Stimulated activated CD4-positive, alpha-beta T cell treated with anti-CD3 and anti-CD28 coated beads, Interleukin-15, amount 100 ng/mL, for 24 hours (primary cell): ENCODE measurements around the gene RPTOR.
"Not testable (repeated sequence)": the region's sequence is repeated elsewhere in the genome, so short reads cannot be mapped to it uniquely, and the experiment has no call there.

Source experiments
- DNase-seq: peaks from one replicate; pipeline ENCODE4 v3.0.0-alpha.2; 2020

The RPTOR gene

GRCh38 chr17:80621335-80621996, 76.8 kb downstream of the RPTOR start:
- DNase-seq, result no peak

- DNase-seq, result no peak
Observed at GRCh38 chr17:80621997-80622357, 77.3 kb downstream of the RPTOR start.

GRCh38 chr17:80624864-80625263, 80.2 kb downstream of the RPTOR start:
- DNase-seq, result no peak

- DNase-seq, result no peak
Observed at GRCh38 chr17:80625627-80626026, 81.0 kb downstream of the RPTOR start.

- not testable (repeated sequence) for DNase-seq
Observed at GRCh38 chr17:80628881-80629280, 84.2 kb downstream of the RPTOR start.

GRCh38 chr17:80629298-80630028, 84.8 kb downstream of the RPTOR start:
- DNase-seq, result no peak

- no peak for DNase-seq
Observed at GRCh38 chr17:80630560-80631120, 86.0 kb downstream of the RPTOR start.

DNA sequence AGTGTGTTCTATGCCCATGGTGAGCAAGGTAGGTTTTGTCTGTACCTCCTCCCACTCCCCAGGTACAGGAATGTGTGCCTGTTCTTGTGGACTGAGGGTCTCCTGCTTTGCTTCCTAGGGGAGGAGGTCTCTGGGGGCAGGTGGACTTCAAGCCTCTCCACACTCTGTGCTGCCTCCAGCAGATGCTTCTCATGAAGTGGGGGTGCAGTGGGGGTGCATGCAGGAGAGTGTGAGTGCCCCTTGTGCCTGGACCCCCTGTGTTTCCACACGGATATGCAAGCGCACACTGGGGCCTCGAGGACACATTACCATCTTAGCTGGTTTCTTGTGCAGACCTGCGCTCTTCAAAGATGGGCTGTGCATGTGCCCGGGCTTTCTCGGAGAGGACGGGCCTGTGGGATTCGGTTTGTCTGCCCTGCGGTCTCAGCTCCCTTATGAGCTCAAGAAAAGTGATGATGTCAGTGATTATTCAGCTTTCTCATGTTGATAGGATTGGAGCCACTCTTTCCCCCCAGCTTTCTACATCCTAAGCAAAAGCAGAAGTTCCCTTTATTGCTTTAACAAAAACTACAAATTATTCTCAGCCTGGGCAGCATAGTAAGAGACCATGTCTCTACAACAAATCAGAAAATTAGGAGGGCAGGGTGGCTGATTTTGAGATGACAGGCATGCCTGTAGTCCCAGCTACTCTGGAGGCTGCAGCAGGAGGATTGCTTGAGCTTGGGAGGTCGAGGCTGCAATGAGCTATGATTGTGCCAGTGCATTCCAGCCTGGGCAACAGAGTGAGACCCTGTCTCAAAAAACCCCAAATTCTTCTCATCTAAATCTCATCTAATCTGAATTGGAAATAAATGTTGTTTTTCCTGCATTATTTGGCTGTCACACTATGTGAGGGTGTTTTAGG, 86.8 kb downstream of the RPTOR start:
- DNase-seq, result no peak

- DNase-seq, result no peak
Observed at GRCh38 chr17:80632046-80632581, 87.5 kb downstream of the RPTOR start.

- DNase-seq, result no peak
Observed at GRCh38 chr17:80633207-80633606, 88.6 kb downstream of the RPTOR start.

DNA sequence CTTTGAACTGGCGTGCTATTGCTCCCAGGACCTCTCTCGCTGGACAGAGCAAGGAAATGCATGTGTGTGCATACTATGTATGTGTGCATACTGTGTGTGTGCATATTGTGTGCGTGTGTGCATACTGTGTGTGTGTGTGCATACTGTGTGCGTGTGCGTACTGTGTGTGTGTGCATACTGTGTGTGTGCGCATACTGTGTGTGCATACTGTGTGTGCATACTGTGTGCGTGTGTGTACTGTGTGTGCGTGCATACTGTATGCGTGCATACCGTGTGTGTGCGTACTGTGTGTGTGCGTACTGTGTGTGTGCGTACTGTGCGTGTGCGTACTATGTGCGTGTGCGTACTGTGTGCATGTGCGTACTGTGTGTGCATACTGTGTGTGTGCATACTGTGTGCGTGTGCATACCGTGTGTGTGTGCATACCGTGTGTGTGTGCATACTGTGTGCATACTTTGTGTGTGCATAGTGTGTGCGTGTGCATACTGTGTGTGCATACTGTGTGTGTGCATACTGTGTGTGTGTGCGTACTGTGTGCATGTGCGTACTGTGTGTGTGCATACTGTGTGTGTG, 89.4 kb downstream of the RPTOR start:
- no peak for DNase-seq

DNA sequence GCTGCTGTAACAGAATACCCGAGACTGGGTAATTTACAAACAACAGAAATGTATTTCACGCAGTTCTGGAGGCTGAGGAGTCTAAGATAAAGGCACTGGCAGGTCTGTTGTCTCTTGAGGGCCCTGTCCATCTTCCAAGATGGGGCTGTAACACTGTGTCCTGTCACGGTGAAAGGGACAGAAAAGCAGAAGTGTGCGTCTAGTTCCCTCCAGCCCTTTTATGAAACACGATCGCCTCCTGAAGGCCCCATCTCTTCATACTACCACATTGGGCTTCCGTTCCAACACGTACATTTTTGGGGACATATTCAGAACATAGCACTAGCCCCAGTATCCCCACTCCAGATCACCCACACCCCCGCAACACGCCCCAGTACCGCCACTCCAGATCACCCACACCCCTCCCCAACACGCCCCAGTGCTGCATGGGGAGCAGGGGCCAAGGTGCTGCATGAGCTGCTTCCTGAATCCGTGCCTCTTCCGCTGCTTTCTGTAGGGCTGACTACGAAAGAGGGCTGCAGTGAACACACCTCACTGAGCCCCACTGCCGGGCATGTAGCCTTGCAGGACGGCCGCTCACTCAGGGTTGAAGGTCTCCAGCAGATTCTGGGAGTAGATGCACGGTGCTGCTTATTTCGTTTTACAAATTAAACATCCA, 91.9 kb downstream of the RPTOR start:
- DNase-seq, result no peak

DNA sequence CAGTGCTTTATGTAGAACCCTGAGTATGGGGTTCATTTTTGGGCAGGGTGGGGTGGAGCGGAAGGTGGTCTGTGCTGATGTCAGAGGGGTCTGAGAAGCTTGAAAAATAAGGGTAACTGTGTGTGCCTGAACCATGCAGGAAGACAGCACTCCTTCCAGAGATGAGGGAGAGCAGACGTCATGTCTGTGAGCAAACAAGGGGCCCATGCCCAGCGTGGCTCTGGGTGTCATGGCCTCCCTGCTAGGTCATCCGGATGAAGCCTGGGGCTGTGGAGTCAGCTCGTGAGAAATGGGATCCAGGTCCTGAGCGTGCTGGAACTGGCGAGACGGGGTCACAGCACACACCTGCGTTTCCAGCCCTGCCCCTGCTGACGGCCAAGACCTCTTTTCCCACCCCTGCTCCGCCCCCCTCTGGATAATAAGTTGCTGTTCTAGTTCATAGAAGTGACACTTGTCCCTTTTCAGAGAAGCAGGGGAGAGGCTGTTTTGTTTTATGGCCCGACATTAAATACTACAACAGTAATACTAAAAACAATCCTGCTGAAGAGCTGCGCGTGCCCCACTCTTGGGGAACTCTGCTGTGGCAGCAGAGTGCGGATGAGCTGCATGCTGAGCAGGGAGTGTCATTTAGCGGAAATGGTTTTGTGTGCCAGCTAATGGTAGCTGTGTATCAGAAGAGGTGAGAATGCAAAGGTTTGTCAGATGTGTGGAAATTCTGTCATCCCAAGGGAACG, 92.6 kb downstream of the RPTOR start:
- no peak for DNase-seq

DNA sequence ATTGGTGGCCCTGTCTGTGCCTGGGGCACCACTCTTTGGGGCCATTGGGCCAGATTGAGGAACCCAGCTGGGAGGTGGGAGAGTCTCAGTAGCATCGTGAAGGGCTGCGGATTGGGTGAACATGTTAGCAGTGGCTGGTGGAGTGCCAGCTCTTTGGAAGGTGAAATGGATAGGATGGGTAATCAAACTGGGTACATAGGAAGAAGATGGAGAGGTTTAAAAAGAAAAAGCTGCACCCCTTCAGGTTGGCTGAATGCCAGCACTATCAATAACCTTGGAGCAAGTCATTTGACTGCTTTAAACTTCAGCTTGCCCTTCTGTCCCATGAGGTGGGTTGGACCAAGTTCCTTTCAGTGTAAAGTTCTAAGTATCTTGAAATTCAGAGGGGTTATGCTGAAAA, 95.0 kb downstream of the RPTOR start:
- DNase-seq, result no peak

- DNase-seq, result no peak
Observed at GRCh38 chr17:80640366-80641084, 95.9 kb downstream of the RPTOR start.

DNA sequence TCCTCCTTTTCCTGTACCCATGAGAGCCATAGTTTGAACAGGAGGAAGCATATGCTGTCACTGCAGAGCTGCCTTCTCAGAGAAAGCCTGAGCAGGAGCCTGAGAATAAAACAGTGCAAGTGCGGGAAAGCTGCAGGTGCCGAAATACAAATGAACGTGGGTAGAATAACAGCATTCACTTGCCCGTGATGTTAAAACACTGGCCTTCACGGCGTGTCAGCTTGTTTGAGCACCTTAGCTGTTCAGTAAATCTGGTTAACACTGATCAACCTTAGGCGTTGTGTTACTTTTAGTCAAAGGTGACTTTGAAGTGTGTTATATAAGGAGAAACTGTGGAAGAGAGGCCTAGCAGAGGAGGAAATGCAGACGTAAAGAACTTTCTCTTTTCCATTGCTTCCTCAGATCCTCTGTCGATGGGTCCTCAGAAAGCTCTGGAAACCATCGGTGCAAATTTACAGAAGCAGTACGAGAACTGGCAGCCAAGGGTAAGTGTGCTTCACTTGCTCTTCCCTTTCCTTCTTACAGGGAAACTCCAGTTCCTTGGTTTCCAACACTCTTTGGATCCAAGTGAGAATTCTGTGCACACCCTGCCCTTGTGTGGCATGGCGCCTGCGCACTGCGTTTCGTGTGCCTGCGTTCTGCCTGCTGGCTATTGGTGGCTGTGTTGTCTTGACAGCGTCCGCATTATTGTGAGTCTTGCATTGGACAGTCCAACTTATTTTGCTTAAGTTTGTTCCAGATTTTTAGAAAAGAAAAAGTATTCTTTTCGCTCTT, 98.9 kb downstream of the RPTOR start:
- no peak for DNase-seq

GRCh38 chr17:80644536-80644935, 99.9 kb downstream of the RPTOR start:
- DNase-seq, result no peak

- DNase-seq, result no peak
Observed at GRCh38 chr17:80645706-80646325, 101.2 kb downstream of the RPTOR start.

GRCh38 chr17:80646328-80646727, 101.7 kb downstream of the RPTOR start:
- no peak for DNase-seq
